Stimulated activated CD8-positive, alpha-beta memory T cell treated with anti-CD3 and anti-CD28 coated beads, Interleukin-15, amount 100 ng/mL, for 1 hour (primary cell): ENCODE data around the gene CATSPER4.
A peak's percentile ranks its signal among the peaks of the same experiment; 100 is the strongest.
"Not testable (repeated sequence)": the region's sequence is repeated elsewhere in the genome, so short reads cannot be mapped to it uniquely, and the experiment has no call there.

Experiments
- DNase-seq: peaks from one replicate; pipeline ENCODE4 v3.0.0-alpha.2; 2020; ENCODE audit warnings: low read depth

CATSPER4 gene

GRCh38 chr1:26195805-26196204 lies 5.4 kb downstream of the CATSPER4 start:
- DNase-seq, result no peak

DNA sequence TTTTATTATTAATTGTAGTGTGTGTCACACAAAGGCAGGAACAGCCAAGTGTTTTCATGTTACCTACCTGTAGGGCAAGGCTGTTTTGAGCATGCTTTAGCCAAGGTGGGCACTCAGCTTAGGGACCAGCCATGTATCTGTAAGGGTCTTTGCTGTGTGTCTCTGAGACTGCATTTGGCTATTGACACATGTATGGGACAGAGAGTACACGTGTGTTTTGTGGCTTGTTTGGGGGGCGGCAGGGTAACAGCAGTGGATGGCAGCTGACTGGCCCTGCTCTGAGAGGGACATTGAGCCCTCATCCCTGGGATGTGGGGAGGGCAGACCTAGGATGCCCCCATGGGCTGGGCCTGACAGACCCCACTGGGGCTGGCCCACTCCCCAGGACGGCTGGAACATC lies 6.9 kb downstream of the CATSPER4 start:
- DNase-seq, result no peak

- DNase-seq, result no peak
Measured at GRCh38 chr1:26197813-26198212, 7.4 kb downstream of the CATSPER4 start.

DNA sequence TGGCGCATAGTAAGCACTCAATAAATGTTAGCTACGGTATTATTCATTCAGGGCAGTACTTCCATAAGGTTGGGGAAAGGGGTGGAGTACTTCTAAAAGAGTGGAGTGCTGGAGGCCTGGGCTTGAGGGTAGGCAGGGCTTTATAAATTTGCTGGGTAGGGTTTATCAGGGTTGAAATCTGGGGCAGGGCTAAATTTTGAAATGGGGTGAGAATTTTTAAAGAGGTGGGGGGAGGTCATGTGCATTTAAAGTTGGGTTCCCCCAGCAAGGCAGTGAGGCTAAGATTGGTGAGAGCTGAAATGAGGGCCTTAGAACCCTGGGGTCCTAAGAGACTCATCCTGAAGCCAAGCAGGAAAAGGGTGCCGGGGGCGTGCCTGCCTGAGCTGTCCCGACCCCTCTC lies 10.0 kb downstream of the CATSPER4 start:
- DNase-seq, result no peak

DNA sequence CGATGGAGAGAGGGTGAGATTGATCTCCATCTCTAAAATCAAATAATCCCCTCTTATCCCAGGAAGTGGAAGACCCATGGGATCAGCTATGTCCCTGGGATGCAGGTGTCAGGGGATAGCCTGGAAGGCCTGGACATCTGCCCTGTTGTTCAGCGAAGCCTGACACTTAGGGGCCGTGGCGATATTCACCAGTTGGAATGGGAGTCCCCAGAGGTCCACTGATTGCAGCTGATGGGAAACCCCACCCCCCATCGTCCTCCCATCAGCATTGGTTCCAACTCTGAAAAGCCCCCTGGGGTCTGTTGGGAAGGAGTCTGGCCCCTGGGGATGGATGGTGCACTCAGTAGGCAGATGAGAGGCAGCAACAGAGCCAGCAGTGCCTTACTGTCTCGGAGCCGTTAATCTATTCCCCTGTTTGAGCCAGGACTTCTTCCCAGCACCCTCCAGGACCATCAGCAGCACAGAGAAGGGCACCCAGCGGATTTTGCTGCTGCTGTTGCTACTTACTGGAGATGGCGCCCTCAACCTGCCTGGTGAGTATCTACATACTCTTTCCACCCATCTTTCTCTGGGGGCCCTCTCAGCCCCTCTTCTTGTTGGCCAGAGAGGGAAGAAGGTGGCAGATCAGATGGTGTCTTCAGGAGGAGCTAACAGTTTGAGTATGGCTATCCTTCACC lies 13.4 kb downstream of the CATSPER4 start:
- no peak for DNase-seq

GRCh38 chr1:26210147-26210870 lies 19.9 kb downstream of the CATSPER4 start:
- DNase-seq, result no peak

GRCh38 chr1:26212726-26213125 lies 22.3 kb downstream of the CATSPER4 start:
- no peak for DNase-seq

DNA sequence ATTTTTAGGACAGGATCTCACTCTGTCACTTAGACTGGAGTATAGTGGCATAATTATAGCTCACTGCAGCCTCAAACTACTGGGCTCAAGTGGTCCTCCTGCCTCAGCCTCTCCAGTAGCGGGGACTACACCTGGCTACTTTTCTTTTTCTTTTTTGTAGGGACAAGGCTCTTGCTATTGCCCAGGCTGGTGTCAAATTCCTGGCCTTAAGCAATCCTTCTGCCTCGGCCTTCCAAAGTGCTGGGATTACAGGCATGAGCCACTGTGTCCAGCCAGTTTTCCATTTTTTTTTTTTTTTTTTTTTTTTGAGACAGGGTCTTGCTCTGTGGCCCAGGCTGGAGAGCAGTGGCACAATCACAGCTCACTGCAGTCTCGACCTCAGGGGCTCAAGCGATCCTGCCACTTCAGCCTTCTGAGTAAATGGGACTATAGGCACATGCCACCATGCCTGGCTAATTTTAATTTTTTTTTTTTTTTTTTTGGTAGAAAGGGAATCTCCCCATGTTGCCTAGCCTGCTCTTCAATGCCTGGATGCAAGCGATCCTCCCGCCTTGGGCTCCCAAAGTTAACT lies 23.0 kb downstream of the CATSPER4 start:
- no peak for DNase-seq

DNA sequence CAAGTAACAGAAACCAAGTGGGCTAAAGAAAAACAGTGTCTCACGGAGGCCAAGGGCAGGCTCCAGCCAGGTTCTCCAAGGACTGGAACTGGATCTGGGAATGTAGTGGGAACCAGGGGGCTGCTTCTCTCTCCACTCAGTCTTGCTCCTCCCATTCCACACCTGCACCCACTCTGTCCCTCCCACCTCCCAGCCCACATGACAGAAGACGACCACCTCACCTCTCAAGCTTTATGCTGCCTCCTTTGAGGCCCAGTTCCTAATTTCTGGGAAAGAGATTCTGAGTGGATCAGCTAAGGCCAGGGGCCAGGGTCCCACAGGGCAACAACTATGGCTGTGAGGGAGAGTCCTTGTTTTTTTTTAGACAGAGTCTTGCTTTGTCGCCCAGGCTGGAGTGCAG lies 24.8 kb downstream of the CATSPER4 start:
- DNase-seq, result no peak

DNA sequence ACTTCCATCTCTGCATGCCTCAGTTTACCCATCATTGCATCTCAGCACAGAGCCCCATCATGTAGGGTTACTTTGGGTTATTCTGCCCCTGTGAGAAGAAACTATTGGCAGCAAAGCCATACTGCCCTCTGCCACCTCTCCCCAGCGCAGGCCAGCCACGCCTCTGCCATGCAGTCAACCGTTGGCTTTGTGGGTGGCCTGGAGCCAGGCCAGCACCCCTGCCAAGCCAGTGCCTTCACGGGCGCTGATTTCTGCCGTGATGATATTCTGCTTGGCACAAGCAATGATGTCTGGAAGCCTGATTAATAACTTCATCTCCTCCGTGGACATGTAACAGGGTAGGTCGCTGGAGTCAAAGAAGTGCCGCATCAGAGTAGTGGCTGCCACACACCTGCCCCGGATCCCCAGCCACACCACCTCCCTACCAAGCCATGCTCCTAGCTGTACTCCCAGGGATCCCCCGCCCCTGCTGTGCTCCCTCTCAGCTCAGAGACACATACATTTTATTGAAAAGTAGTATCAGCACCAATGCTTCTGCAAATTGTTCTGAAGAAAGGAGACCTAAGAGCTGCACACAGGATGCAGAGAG lies 28.6 kb downstream of the CATSPER4 start:
- DNase-seq, result no peak

DNA sequence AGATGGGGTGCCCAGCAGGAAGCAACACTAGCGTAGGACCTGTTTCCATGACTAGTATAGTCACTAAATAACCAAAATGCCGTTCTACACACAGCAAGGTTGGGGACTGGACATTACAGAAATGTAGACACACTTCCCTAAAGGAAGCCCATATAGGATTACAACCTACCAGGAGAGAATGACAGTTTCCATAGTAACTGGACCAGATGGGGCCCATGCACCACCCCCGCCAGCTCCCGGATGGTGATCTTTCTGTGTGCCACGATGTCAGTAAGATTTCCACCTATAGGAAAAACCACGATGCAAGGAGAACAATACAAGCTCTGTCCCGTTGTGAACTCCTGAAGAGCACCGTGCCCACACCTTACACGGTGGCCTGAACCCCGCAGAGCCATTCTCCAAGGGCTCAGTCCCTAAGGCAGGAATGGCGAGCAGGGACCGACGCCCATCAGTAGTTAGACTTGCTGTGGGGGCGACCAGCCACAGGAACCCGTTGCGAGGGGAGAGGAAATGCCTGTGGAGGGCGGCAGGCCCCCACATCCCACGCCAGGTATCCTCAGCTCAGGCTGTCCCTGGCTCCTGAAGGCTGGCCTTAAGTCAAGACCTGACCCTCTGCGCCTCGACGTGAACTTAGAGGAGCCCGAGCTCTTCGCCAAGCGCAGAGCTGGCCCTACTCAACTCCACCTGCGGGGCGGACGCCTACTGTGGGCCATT lies 30.0 kb downstream of the CATSPER4 start:
- DNase-seq, result no peak

DNA sequence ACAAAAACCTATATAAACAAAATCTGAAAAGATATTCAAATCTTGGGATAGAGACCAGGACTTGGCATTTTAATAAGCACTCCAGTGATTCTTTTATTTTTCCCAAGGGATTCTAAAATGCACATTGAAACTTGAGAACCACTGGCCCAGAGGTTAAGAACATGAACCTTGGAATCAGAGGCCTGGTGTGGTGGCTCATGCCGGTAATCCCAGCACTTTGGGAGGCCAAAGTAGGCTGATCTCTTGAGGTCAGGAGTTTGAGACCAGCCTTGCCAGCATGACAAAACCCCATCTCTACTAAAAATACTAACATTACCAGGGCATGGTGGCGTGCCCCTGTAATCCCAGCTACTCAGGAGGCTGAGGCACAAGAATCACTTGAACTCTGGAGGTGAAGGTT lies 30.7 kb downstream of the CATSPER4 start:
- no peak for DNase-seq

- no peak for DNase-seq
Measured at GRCh38 chr1:26224606-26225005, 34.2 kb downstream of the CATSPER4 start.

GRCh38 chr1:26225033-26225831 lies 34.8 kb downstream of the CATSPER4 start:
- DNase-seq, result no peak

DNA sequence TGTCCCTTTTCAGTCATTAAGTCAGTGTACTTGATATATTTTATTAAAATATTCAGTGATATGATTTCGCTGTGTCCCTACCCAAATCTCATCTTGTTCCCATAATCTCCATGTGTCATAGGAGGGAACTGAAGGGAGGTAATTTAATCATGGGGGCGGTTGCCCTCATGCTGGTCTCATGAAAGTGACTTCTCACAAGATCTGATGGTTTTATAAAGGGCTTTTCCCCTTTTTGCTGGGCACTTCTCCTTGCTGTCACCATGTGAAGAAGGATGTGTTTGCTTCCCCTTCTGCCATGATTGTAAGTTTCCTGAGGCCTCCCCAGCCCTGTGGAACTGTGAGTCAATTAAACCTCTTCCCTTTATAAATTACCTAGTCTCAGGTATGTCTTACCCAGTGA lies 40.3 kb downstream of the CATSPER4 start:
- not testable (repeated sequence) for DNase-seq

GRCh38 chr1:26233903-26234643 lies 43.7 kb downstream of the CATSPER4 start, which contains the start of gene CEP85:
Gene CEP85 (plus strand): TSS chr1:26234200. CDS start chr1:26239784, 5,584 bp downstream.
- DNase-seq, result peak; percentile 96

- no peak for DNase-seq
Measured at GRCh38 chr1:26234644-26235370, 44.4 kb downstream of the CATSPER4 start.

- no peak for DNase-seq
Measured at GRCh38 chr1:26237230-26237966, 47.0 kb downstream of the CATSPER4 start.

DNA sequence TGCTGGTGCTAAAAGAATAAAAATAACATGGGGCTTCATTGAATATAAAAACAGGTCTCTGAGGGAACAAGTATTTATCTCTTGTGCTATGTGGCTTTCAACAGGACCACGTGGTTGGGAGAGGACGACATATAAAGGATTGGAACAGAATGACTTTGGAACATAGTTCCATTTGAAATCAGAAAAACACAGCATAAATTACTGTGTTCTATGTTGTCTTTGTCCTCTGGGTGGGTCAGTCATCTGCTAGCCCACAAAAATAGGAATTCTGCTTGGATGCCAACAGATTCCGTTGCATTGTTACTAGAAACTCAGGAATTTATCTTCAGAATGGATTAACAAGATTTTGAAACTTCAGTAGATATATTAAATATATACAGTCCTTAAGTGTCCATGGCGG lies 49.5 kb downstream of the CATSPER4 start:
- DNase-seq, result no peak
